ENCODE measurements around the gene MARVELD1. TPM values are rescaled to one million over a fixed set of nuclear protein-coding genes. Genes with fewer than 3 reads are reported as not detected.

The MARVELD1 gene
- total and polyA plus RNA-seq, 4 donors: 15.7 to 57.9 (median 24.1) TPM

DNA sequence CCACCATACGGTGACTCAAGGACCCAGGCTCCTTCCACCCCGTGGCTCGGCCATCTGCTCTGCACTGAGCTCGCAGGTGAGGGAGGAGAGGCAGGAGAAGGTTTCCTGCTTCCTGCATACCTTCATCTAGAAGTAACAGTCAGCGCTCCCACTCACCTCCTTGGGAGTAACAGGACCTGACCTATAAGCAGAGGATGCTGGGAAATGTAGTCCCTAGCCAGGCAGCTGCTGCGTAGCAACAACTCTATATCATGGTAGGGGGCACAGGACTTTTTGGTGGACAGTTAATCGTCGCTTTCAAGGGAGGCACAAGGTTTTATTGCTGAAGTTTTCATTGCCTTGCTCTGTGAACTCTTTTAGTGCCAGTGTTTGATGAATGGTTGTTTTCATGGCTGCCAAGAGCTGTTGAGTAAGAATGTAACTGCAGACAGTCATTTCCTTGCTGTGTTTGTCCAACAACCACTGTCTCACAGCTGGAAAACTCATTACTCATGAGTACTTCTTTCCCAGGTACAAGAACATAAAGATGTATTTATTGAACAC is 13.2 kb downstream of the MARVELD1 start:
- Histone ChIP-seq H3K9ac (ENCODE audit: insufficient read depth in 1 of 2, low read length in 2 of 2) (no peak overlapping the region), H3K36me3 (ENCODE audit: control insufficient read depth in 4 of 4, insufficient read depth in 4 of 4, low read length in 4 of 4) (no peaks in the 10 kb centered on the region), H3K4me3 (no peak overlapping the region), H3K27me3 (ENCODE audit: control insufficient read depth in 3 of 3, insufficient read depth in 3 of 3, low read length in 2 of 3) (no peaks in the 10 kb centered on the region), H3K4me1 (ENCODE audit: control insufficient read depth in 5 of 5, insufficient read depth in 5 of 5, low read length in 5 of 5) (peaks cover 0 to 8% (median 0%) of the 10 kb centered on the region in 5 donors), H3K27ac (ENCODE audit: low read depth in 1 of 2, low read length in 1 of 2) (peak overlapping the region; percentile 41 to 58), H3K9me3 (ENCODE audit: control insufficient read depth in 4 of 4, insufficient read depth in 3 of 4, low read length in 3 of 4) (no peaks in the 10 kb centered on the region)
- peak; percentile 61 for ATAC-seq (ENCODE audit: insufficient read depth, low FRiP score)
- WGBS, 2 donors: 53 to 74% methylated on average over 8 of the region's 8 CpGs
- peak; percentile 54 to 89 (median 82) for DNase-seq
- TF ChIP-seq, protein P1, sequence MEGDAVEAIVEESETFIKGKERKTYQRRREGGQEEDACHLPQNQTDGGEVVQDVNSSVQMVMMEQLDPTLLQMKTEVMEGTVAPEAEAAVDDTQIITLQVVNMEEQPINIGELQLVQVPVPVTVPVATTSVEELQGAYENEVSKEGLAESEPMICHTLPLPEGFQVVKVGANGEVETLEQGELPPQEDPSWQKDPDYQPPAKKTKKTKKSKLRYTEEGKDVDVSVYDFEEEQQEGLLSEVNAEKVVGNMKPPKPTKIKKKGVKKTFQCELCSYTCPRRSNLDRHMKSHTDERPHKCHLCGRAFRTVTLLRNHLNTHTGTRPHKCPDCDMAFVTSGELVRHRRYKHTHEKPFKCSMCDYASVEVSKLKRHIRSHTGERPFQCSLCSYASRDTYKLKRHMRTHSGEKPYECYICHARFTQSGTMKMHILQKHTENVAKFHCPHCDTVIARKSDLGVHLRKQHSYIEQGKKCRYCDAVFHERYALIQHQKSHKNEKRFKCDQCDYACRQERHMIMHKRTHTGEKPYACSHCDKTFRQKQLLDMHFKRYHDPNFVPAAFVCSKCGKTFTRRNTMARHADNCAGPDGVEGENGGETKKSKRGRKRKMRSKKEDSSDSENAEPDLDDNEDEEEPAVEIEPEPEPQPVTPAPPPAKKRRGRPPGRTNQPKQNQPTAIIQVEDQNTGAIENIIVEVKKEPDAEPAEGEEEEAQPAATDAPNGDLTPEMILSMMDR (IDR thresholded peaks at IDR 0.05; ENCODE audit: control extremely low read depth, extremely low read depth): no peak

DNA sequence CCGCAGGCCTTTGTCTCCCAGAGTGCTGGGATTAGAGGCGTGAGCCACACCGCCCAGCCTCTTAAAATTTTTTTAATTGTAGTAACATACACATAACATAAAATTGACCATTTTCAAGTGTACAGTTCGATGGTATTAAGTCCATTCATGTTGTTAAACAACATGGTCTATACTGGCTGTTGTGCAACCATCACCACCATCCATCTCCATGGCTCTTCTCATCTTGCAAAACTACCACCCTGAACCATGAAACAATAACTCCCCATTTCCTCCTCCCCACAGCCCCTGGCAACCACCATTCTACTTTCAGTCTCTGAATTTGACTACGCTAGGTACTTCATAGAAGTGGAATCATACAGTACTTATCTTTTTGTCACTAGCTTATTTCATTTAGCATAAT is 15.5 kb downstream of the MARVELD1 start:
- ATAC-seq (ENCODE audit: insufficient read depth, low FRiP score) (no peak), DNase-seq (no peak)
- WGBS, 2 donors: 77 to 89% methylated on average over 5 of the region's 5 CpGs
- no peak overlapping the region for H3K27ac ChIP-seq (ENCODE audit: low read depth in 1 of 2, low read length in 1 of 2)
- no peaks in the 10 kb centered on the region for H3K36me3 ChIP-seq (ENCODE audit: control insufficient read depth in 4 of 4, insufficient read depth in 4 of 4, low read length in 4 of 4)
- no peaks in the 10 kb centered on the region for H3K27me3 ChIP-seq (ENCODE audit: control insufficient read depth in 3 of 3, insufficient read depth in 3 of 3, low read length in 2 of 3)
- no peaks in the 10 kb centered on the region for H3K9me3 ChIP-seq (ENCODE audit: control insufficient read depth in 4 of 4, insufficient read depth in 3 of 4, low read length in 3 of 4)
- no peak overlapping the region for H3K4me3 ChIP-seq
- peaks cover 0 to 8% (median 0%) of the 10 kb centered on the region in 5 donors for H3K4me1 ChIP-seq (ENCODE audit: control insufficient read depth in 5 of 5, insufficient read depth in 5 of 5, low read length in 5 of 5)
- no peak overlapping the region for H3K9ac ChIP-seq (ENCODE audit: insufficient read depth in 1 of 2, low read length in 2 of 2)
- TF ChIP-seq, protein P1 (IDR thresholded peaks at IDR 0.05; ENCODE audit: control extremely low read depth, extremely low read depth): no peak

DNA sequence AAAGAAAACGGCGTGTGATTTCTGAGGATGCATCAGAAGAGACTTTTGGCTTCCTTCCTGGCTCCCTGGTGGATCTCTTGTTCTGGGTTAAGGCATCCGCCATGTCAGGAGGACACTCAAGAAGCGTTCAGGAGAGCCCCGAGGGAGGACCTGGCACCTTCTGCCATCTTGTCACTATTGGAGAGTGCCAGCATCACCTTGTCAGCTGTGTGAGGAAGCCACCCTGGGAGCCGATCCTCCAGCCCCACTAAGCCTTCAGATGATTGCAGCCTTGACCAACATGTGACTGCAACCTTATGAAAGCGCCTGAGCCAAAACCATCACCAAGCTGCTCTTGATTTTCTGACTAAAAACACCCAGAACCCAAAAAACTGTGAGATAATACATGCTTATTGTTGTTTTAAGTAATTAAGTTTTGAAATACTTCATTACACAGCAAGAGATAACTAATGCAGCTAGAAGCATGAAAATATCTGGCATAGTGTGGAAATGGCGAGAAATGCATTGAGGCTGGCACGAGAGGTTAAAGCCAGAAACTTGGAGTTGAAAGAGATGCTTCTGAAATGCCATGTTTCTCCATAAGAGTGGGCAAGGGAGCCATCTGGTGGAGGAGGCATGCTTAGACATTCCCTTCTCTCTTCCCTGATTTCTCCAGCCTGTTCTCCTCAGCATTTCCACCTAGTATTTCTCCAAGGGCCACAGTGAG is 18.0 kb downstream of the MARVELD1 start:
- Histone ChIP-seq H3K27me3 (ENCODE audit: control insufficient read depth in 3 of 3, insufficient read depth in 3 of 3, low read length in 2 of 3) (no peaks in the 10 kb centered on the region), H3K9ac (ENCODE audit: insufficient read depth in 1 of 2, low read length in 2 of 2) (no peak overlapping the region), H3K36me3 (ENCODE audit: control insufficient read depth in 4 of 4, insufficient read depth in 4 of 4, low read length in 4 of 4) (no peaks in the 10 kb centered on the region), H3K4me3 (no peak overlapping the region), H3K27ac (ENCODE audit: low read depth in 1 of 2, low read length in 1 of 2) (no peak overlapping the region), H3K9me3 (ENCODE audit: control insufficient read depth in 4 of 4, insufficient read depth in 3 of 4, low read length in 3 of 4) (peaks cover 0 to 3% (median 0%) of the 10 kb centered on the region in 4 donors), H3K4me1 (ENCODE audit: control insufficient read depth in 5 of 5, insufficient read depth in 5 of 5, low read length in 5 of 5) (peaks cover 0 to 6% (median 0%) of the 10 kb centered on the region in 5 donors)
- WGBS, 2 donors: 69 to 74% methylated on average over 9 of the region's 9 CpGs
- peak; percentile 77 to 86 (median 84) for DNase-seq
- TF ChIP-seq, protein P1 (IDR thresholded peaks at IDR 0.05; ENCODE audit: control extremely low read depth, extremely low read depth): peak; percentile 91
- peak; percentile 86 for ATAC-seq (ENCODE audit: insufficient read depth, low FRiP score)
